H1 (cell line): ENCODE results near the gene L2HGDH. TPM values are rescaled to one million over a fixed set of nuclear protein-coding genes. Genes with fewer than 3 reads are reported as not detected.
A peak's percentile ranks its signal among the peaks of the same experiment; 100 is the strongest.

Experiments used
- CTCF ChIA-PET: fragments of 300-600 bp; sonication (Branson Sonifier 250); formaldehyde crosslinking; loops from one replicate; lab custom pipeline; 2021; ENCODE audit not compliant: partially characterized antibody; lab: Charles Lee
- POLR2A ChIA-PET: fragments of 300-600 bp; sonication (Branson Sonifier 250); formaldehyde crosslinking; loops from one replicate; lab custom pipeline; 2021; ENCODE audit warnings: inconsistent platforms; ENCODE audit not compliant: partially characterized antibody; lab: Charles Lee
- DNase-seq, 2 experiments: peaks; one replicate each; pipeline versions ENCODE4 v3.0.0 to v3.0.0-alpha.2; 2010 to 2022; ENCODE audit warnings: low spot score in 2 of 2, low read depth in 1 of 2, mixed read lengths in 1 of 2
- FAIRE-seq: peaks from 2 replicates; lab custom pipeline; 2011; peaks lifted over from hg19 to GRCh38; lab: Jason Lieb, UNC
- H2AFZ ChIP-seq: 2 replicates; pipeline ENCODE4 v1.8.1; 2012; ENCODE audit warnings: low read length, inconsistent platforms
- H2AK5ac ChIP-seq: 2 replicates; pipeline ENCODE4 v1.6.1; 2013; ENCODE audit warnings: low read depth, low read length
- H2BK120ac ChIP-seq: replicated peaks from 2 replicates; pipeline ENCODE3; 2013; ENCODE audit warnings: low read depth, low read length, inconsistent platforms
- H2BK12ac ChIP-seq: 2 replicates; pipeline ENCODE4 v1.6.1; 2013; ENCODE audit warnings: low read depth, low read length
- H2BK15ac ChIP-seq: 2 replicates; pipeline ENCODE4 v1.6.1; 2013; ENCODE audit warnings: low read length
- H2BK20ac ChIP-seq: 2 replicates; pipeline ENCODE4 v1.6.1; 2013; ENCODE audit warnings: low read length
- H2BK5ac ChIP-seq: 2 replicates; pipeline ENCODE4 v1.6.1; 2013; ENCODE audit warnings: low read depth, low read length
- H3K14ac ChIP-seq: 2 replicates; pipeline ENCODE4 v1.6.1; 2013; ENCODE audit warnings: inconsistent platforms; ENCODE audit not compliant: insufficient read length
- H3K18ac ChIP-seq: 2 replicates; pipeline ENCODE4 v1.6.1; 2013; ENCODE audit warnings: low read length; ENCODE audit errors: extremely low read depth
- H3K23ac ChIP-seq: 2 replicates; pipeline ENCODE4 v1.6.1; 2013; ENCODE audit warnings: inconsistent platforms; ENCODE audit not compliant: insufficient read length
- H3K23me2 ChIP-seq: 2 replicates; pipeline ENCODE4 v1.6.1; 2013; ENCODE audit warnings: low read depth, low read length
- H3K27ac ChIP-seq: 2 replicates; pipeline ENCODE4 v1.6.1; 2011; ENCODE audit warnings: low read depth, low read length, inconsistent platforms
- H3K27me3 ChIP-seq, 4 experiments: replicated peaks in 1 of 4; 1 replicate in 1 of 4; 2 replicates in 3 of 4; pipeline versions ENCODE4 v1.6.1 to v1.8.1; 2011 to 2013; ENCODE audit warnings: low read length in 3 of 4, mild to moderate bottlenecking in 3 of 4, inconsistent platforms in 2 of 4, mixed read lengths in 2 of 4, moderate library complexity in 1 of 4; ENCODE audit not compliant: control insufficient read depth in 3 of 4, insufficient read depth in 3 of 4; ENCODE audit errors: extremely low read depth in 1 of 4
- H3K36me3 ChIP-seq, 4 experiments: 2 replicates each; pipeline versions ENCODE4 v1.6.1 to v1.8.1; 2011 to 2013; ENCODE audit warnings: mild to moderate bottlenecking in 4 of 4, low read length in 3 of 4, moderate library complexity in 2 of 4, control low read depth in 1 of 4, inconsistent platforms in 1 of 4; ENCODE audit not compliant: insufficient read depth in 4 of 4, control insufficient read depth in 2 of 4
- H3K4ac ChIP-seq: replicated peaks from 2 replicates; pipeline ENCODE3; 2013; ENCODE audit warnings: low read length, low read depth, mixed read lengths, inconsistent platforms; ENCODE audit not compliant: insufficient read length
- H3K4me1 ChIP-seq, 4 experiments: replicated peaks in 1 of 4; 1 replicate in 1 of 4; 2 replicates in 3 of 4; pipeline versions ENCODE4 v1.6.1 to v1.8.1; 2011 to 2013; ENCODE audit warnings: low read length in 3 of 4, inconsistent platforms in 2 of 4, mixed read lengths in 1 of 4; ENCODE audit not compliant: insufficient read depth in 4 of 4, control insufficient read depth in 3 of 4
- H3K4me2 ChIP-seq, 2 experiments: 2 replicates each; pipeline versions ENCODE4 v1.6.1 to v1.8.1; 2011 to 2013; ENCODE audit warnings: low read depth in 2 of 2, low read length in 2 of 2, control low read depth in 1 of 2, inconsistent platforms in 1 of 2, mild to moderate bottlenecking in 1 of 2; ENCODE audit not compliant: insufficient read depth in 1 of 2
- H3K4me3 ChIP-seq, 4 experiments: fragments of 200-600, 300-600 bp in 1 of 4; sonication (generic), shearing (Covaris generic), sonication (Bioruptor Twin) in 1 of 4; 2 replicates each; pipeline versions ENCODE4 v1.5.1 to v1.8.1; 2011 to 2016; ENCODE audit warnings: low read length in 4 of 4, low read depth in 3 of 4, control low read depth in 2 of 4, inconsistent platforms in 2 of 4, mild to moderate bottlenecking in 2 of 4, mixed read lengths in 1 of 4, moderate library complexity in 1 of 4; ENCODE audit not compliant: insufficient read depth in 2 of 4; ENCODE audit errors: extremely low read depth in 1 of 4
- H3K56ac ChIP-seq: replicated peaks from 2 replicates; pipeline ENCODE3; 2013; ENCODE audit warnings: low read depth, mild to moderate bottlenecking, mixed read lengths, low read length, inconsistent platforms; ENCODE audit not compliant: insufficient read length
- H3K79me1 ChIP-seq: 2 replicates; pipeline ENCODE4 v1.6.1; 2013; ENCODE audit warnings: low read depth, low read length, control low read depth
- H3K79me2 ChIP-seq, 2 experiments: 2 replicates each; pipeline versions ENCODE4 v1.6.1 to v1.8.1; 2012 to 2013; ENCODE audit warnings: low read length in 2 of 2, mild to moderate bottlenecking in 2 of 2, inconsistent platforms in 1 of 2; ENCODE audit not compliant: insufficient read depth in 2 of 2, control insufficient read depth in 1 of 2
- H3K9ac ChIP-seq, 4 experiments: replicated peaks in 1 of 4; 1 replicate in 1 of 4; 2 replicates in 3 of 4; pipeline versions ENCODE4 v1.6.1 to v1.8.1; 2011 to 2013; ENCODE audit warnings: low read depth in 3 of 4, low read length in 3 of 4, control low read depth in 2 of 4, mild to moderate bottlenecking in 2 of 4, moderate library complexity in 2 of 4, inconsistent platforms in 1 of 4; ENCODE audit errors: extremely low read depth in 1 of 4
- H3K9me3 ChIP-seq, 2 experiments: 2 replicates each; pipeline versions ENCODE4 v1.6.1 to v1.8.1; 2012 to 2013; ENCODE audit warnings: mild to moderate bottlenecking in 2 of 2, moderate library complexity in 2 of 2, control low read depth in 1 of 2, inconsistent platforms in 1 of 2, low read depth in 1 of 2, low read length in 1 of 2, mixed read lengths in 1 of 2; ENCODE audit not compliant: insufficient read depth in 2 of 2
- H4K20me1 ChIP-seq, 2 experiments: replicated peaks in 1 of 2; 2 replicates each; pipeline versions ENCODE3 to v1.8.1; 2011 to 2013; ENCODE audit warnings: inconsistent platforms in 2 of 2, low read length in 2 of 2, mild to moderate bottlenecking in 1 of 2; ENCODE audit not compliant: insufficient read depth in 2 of 2, control insufficient read depth in 1 of 2
- H4K5ac ChIP-seq: 2 replicates; pipeline ENCODE4 v1.6.1; 2013; ENCODE audit warnings: low read length, low read depth, mixed read lengths, inconsistent platforms; ENCODE audit not compliant: insufficient read length
- H4K8ac ChIP-seq: 2 replicates; pipeline ENCODE4 v1.8.0; 2013; ENCODE audit warnings: mild to moderate bottlenecking, moderate library complexity, low read length, inconsistent platforms; ENCODE audit not compliant: insufficient read depth; ENCODE audit errors: extremely low read depth
- H4K91ac ChIP-seq: replicated peaks from 2 replicates; pipeline ENCODE3; 2013; ENCODE audit warnings: low read length, mixed read lengths, inconsistent platforms; ENCODE audit not compliant: insufficient read length
- BACH1 ChIP-seq: IDR thresholded peaks from 2 replicates; pipeline ENCODE4 v1.6.1; 2012; ENCODE audit warnings: low read length, improper control_type of control experiment
- CTBP2 ChIP-seq: IDR thresholded peaks from 2 replicates; pipeline ENCODE4 v1.7.0; 2011; ENCODE audit warnings: borderline replicate concordance, mild to moderate bottlenecking, moderate library complexity, mixed read lengths, low read length; ENCODE audit not compliant: insufficient read depth, insufficient read length
- MAFK ChIP-seq: IDR thresholded peaks from 2 replicates; pipeline ENCODE4 v1.6.1; 2012; ENCODE audit warnings: low read depth, mild to moderate bottlenecking, improper control_type of control experiment, low read length
- SP4 ChIP-seq: IDR thresholded peaks from 2 replicates; pipeline ENCODE4 v1.6.1; 2012; ENCODE audit warnings: low read length, inconsistent platforms
- SRF ChIP-seq: IDR thresholded peaks from 2 replicates; pipeline ENCODE4 v1.6.1; 2011; ENCODE audit warnings: mild to moderate bottlenecking, low read depth, low read length, moderate library complexity
- WGBS, 2 experiments: shearing (Covaris generic) in 1 of 2; methylation state at CpG; one replicate each; pipeline versions ENCODE4 v1.1.6 to v1.1.7; 2013 to 2015; ENCODE audit warnings: low lambda C conversion rate in 2 of 2, mixed read lengths in 2 of 2, inconsistent platforms in 1 of 2, low coverage in 1 of 2, missing lambda C conversion rate in 1 of 2; ENCODE audit not compliant: insufficient replicate concordance in 2 of 2, insufficient coverage in 1 of 2, insufficient read length in 1 of 2; ENCODE audit errors: extremely low coverage in 1 of 2, missing lambda C conversion rate in 1 of 2; 5-methylcytosine and 5-hydroxymethylcytosine counted together
- polyA plus RNA-seq, 7 experiments: library from polyadenylated mRNA; depleted of rRNA in 3 of 7; stranded (reverse) in 5 of 7; unstranded in 2 of 7; fragments of >200 nt in 5 of 7; fragments of 200-250 nt in 2 of 7; gene quantifications; 1 replicate in 5 of 7; 2 replicates in 1 of 7; 4 replicates in 1 of 7; pipeline versions ENCODE4 v1.2.1 to v1.2.3, GENCODE V29; 2011 to 2013; ENCODE audit warnings: missing spikeins in 2 of 7, mixed read lengths in 2 of 7
- total RNA-seq: library from RNA; stranded (reverse); fragmentation: NEBNext Ultra II Directional; extraction: Animal tissue kit (Norgen Biotek cat#: 25700); gene quantifications from 2 replicates; pipeline ENCODE4 v1.2.1, GENCODE V29; 2021

Gene L2HGDH
- total and polyA plus RNA-seq, 2 of the 8 experiments (the other 6 are each of a cell fraction or from before 2014, with no cell fraction given): 12.2 to 28.6 TPM

DNA sequence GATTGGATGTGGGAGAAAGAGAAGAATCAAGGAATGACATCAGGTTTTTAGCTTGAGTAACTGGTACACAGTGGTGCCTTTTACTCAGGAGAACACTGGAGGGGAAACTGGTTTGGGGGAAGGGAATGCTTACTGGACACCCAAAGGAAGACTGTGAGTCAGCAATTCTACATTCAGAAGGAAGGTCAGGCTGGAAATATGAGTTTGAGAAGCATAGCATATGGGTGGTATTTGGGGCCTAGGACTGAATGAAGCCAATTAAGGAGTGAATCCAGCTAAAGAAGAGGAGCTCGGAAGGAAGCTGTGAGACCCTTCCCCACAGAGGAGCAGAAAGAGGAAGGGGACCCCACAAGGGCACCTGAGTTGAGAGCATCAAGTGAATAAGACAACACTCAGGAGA is 35.5 kb upstream of the L2HGDH start:
- H2AFZ ChIP-seq: no peak overlapping the region

More for the DNA sequence above, 35.5 kb upstream of the L2HGDH start:
- Histone ChIP-seq H2BK120ac (no peak overlapping the region), H2BK20ac (no peak overlapping the region), H4K20me1 (no peaks in the 10 kb centered on the region), H3K9me3 (no peaks in the 10 kb centered on the region), H3K23ac (no peak overlapping the region), H3K27me3 (no peaks in the 10 kb centered on the region), H3K56ac (no peak overlapping the region), H3K4me1 (peaks cover 0 to 3% (median 2%) of the 10 kb centered on the region in 4 experiments; a peak in 4 of 7 replicates), H3K79me2 (no peaks in the 10 kb centered on the region), H3K27ac (no peak overlapping the region), H2BK15ac (no peak overlapping the region), H3K4me2 (no peak overlapping the region), H3K79me1 (no peaks in the 10 kb centered on the region), H3K18ac (no peak overlapping the region), H3K23me2 (no peaks in the 10 kb centered on the region), H4K8ac (no peak overlapping the region), H3K4ac (no peak overlapping the region), H3K36me3 (no peaks in the 10 kb centered on the region), H2BK12ac (no peak overlapping the region), H3K14ac (no peak overlapping the region), H2AK5ac (no peak overlapping the region), H3K4me3 (no peak overlapping the region), H3K9ac (no peak overlapping the region), H4K5ac (no peak overlapping the region), H2BK5ac (no peak overlapping the region), H4K91ac (no peak overlapping the region)
- POLR2A ChIA-PET: interaction anchor here (1.1 kb wide), 1 partner anchor 19 kb away, joined by 3 read pairs; no protein-coding TSS in a partner anchor
- 57% methylated on average over 1 of the region's 1 CpG; no CpG with 5 or more reads in 1 of the 2 experiments for WGBS, 2 experiments
- no peak for DNase-seq
- no peak for FAIRE-seq
- CTCF ChIA-PET: interaction anchor here (0.9 to 2.0 kb wide), 6 partner anchors 9 to 185 kb away, joined by 3 to 7 read pairs (median 4); partner anchors contain the start of gene MAP4K5
- TF ChIP-seq SRF: no peak
- no peak for TF ChIP-seq CTBP2
- TF ChIP-seq SP4: no peak
- 0 out of 2 replicates have a peak, but pooled peaks have one; percentile 19 for TF ChIP-seq MAFK
- TF ChIP-seq BACH1: peak; percentile 74
